Thymus (tissue), 11 donors: ENCODE data around the gene CRTC3. TPM values are rescaled to one million over a fixed set of nuclear protein-coding genes. Genes with fewer than 3 reads are reported as not detected.
"Not testable (repeated sequence)": the region's sequence is repeated elsewhere in the genome, so short reads cannot be mapped to it uniquely, and the experiment has no call there.

Source experiments
- DNase-seq, 9 donors: peaks; one replicate each; pipeline ENCODE4 v3.0.0-alpha.2; 2013; ENCODE audit warnings: low spot score in 9 of 9, low read depth in 6 of 9, missing footprints in 1 of 9
- H3K27ac ChIP-seq, 2 donors: one replicate each; pipeline ENCODE4 v1.5.1; 2013; ENCODE audit warnings: control low read depth in 1 of 2, low read depth in 1 of 2, low read length in 1 of 2, mild to moderate bottlenecking in 1 of 2, moderate library complexity in 1 of 2
- H3K27me3 ChIP-seq, 2 donors: one replicate each; pipeline ENCODE4 v1.5.1; 2013; ENCODE audit warnings: low read length in 1 of 2; ENCODE audit not compliant: control insufficient read depth in 2 of 2, insufficient read depth in 1 of 2
- H3K36me3 ChIP-seq, 2 donors: one replicate each; pipeline ENCODE4 v1.5.1; 2013; ENCODE audit warnings: low read length in 1 of 2, mild to moderate bottlenecking in 1 of 2, moderate library complexity in 1 of 2; ENCODE audit not compliant: control insufficient read depth in 2 of 2, insufficient read depth in 2 of 2
- H3K4me1 ChIP-seq, 2 donors: one replicate each; pipeline ENCODE4 v1.5.1; 2013; ENCODE audit warnings: low read length in 2 of 2; ENCODE audit not compliant: control insufficient read depth in 2 of 2, insufficient read depth in 2 of 2
- H3K4me3 ChIP-seq, 2 donors: one replicate each; pipeline ENCODE4 v1.5.1; 2013; ENCODE audit warnings: low read length in 2 of 2, control low read depth in 1 of 2, mild to moderate bottlenecking in 1 of 2
- H3K9me3 ChIP-seq, 2 donors: one replicate each; pipeline ENCODE4 v1.5.1; 2013; ENCODE audit warnings: low read length in 1 of 2, mild to moderate bottlenecking in 1 of 2; ENCODE audit not compliant: control insufficient read depth in 2 of 2, insufficient read depth in 1 of 2
- WGBS: extraction: QIAGEN DNeasy Blood & Tissue Kit; methylation state at CpG from one replicate; pipeline ENCODE4 v1.1.7; 2013; 5-methylcytosine and 5-hydroxymethylcytosine counted together
- polyA plus RNA-seq: library from polyadenylated mRNA; stranded (reverse); fragments of 200-250 nt; gene quantifications from one replicate; pipeline ENCODE4 v1.2.3, GENCODE V29; 2013
- total RNA-seq: library from RNA; stranded (reverse); fragments of 120-200 nt; gene quantifications from one replicate; pipeline ENCODE4 v1.2.4, GENCODE V29; 2013
- donor health status: healthy.

CRTC3 gene
- total and polyA plus RNA-seq, 2 donors = 5.8 to 17.9 TPM

DNA sequence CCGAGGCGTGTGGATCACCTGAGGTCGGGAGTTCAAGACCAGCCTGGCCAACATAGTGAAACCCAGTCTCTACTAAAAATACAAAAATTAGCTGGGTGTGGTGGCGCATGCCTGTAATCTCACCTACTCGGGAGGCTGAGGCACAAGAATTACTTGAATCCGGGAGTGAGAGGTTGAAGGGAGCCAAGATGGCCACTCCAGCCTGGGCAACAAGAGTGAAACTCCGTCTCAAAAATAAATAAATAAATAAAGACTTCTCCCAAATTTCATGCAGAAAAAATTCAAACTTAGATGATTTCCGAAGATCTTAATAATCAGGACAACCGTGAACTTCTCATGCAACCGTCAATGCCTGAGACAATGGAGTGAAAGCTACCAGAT lies 134.3 kb downstream of the CRTC3 start:
- Histone ChIP-seq H3K9me3 (peaks cover 0 to 14% of the 10 kb centered on the region in 2 donors), H3K4me1 (peaks cover 27 to 57% of the 10 kb centered on the region in 2 donors), H3K27me3 (peaks cover 0 to 11% of the 10 kb centered on the region in 2 donors)
- H3K27ac ChIP-seq, H3K36me3 ChIP-seq, DNase-seq, H3K4me3 ChIP-seq: not testable (repeated sequence)
- WGBS = 91% methylated on average over 10 of the region's 10 CpGs

DNA sequence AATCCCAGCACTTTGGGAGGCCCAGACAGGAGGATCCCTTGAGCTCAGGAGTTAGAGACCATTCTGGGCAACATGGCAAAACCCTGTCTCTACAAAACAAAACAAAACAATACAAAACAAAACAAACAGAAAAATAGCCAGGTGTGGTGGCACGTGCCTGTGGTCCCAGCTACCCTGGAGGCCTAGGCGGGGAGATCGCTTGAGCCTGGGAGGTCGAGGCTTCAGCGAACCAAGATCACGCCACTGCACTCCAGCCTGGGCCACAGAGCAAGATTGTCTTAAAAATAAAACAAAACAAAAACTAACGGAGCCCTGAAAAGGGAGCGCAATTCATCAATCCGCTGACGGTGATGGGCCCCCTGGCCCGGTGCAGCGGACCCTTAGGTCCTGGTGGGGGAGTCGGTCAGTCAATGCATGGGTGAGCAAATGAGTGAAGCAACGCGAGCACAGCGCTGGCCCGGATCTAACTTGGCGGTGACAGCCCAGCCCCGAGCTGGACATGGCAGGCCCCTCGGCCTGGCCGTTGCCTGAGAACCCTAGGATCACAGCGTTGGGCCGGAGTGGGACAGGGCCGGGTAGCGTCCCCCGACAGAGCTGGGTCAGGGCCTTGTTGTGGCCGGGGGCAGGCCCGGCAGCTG lies 135.0 kb downstream of the CRTC3 start:
- WGBS = 46% methylated on average over 28 of the region's 28 CpGs

DNA sequence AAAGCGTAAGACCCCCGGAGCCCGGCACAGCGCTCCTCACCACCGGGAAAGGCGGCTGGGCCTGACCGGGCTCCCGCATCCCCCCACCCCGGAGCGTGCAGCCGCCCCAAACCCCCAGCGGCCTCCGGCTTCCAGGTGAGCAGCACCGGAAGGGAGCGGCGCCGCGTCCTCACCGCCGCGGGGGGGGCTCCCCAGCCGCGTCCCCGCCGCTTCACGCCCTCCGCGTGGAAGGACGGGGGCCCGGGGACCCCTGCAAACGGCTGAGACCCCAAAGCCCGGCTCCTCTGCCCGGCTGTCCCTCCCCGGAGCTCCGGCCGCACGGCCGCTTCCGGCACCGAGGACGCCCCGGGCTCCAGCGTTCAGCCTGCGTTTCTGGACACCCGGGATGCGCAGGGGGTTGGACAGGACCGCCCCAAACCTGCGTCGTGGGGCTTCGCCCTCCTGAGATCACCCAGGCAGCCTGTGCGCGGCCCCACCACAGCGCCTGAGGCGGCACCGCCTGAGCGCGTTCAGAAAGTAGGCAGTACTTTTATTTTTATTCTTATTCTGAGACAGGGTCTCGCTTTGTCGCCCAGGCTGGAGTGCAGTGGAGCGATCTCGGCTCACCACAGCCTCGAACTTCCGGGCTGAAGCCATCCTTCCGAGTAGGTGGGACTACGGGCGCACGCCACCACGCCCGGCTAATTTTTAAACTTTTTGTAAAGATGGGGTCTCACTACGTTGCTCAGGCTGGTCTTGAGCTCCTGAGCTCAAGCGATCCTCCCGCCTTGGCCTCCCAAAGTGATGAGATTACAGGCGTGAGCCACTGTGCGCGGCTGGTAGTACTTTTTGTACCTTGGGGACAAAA lies 135.8 kb downstream of the CRTC3 start:
- Histone ChIP-seq H3K27ac (peak overlapping the region; percentile 62 to 89), H3K9me3 (peaks cover 0 to 14% of the 10 kb centered on the region in 2 donors), H3K36me3 (no peaks in the 10 kb centered on the region), H3K4me3 (peak overlapping the region; percentile 59 to 73), H3K4me1 (peaks cover 13 to 43% of the 10 kb centered on the region in 2 donors), H3K27me3 (peaks cover 0 to 8% of the 10 kb centered on the region in 2 donors)
- peak in 2 of 9 donors; percentile 48 to 72 for DNase-seq
- 6% methylated on average over 75 of the region's 75 CpGs for WGBS

More for the DNA sequence above, 135.0 kb downstream of the CRTC3 start:
- Histone ChIP-seq H3K27ac (peak overlapping the region; percentile 62 to 89), H3K4me1 (peaks cover 20 to 50% of the 10 kb centered on the region in 2 donors), H3K36me3 (no peaks in the 10 kb centered on the region), H3K9me3 (peaks cover 0 to 14% of the 10 kb centered on the region in 2 donors), H3K27me3 (peaks cover 0 to 8% of the 10 kb centered on the region in 2 donors), H3K4me3 (peak overlapping the region; percentile 59 to 73)
- DNase-seq = peak in 1 of 9 donors; percentile 31

DNA sequence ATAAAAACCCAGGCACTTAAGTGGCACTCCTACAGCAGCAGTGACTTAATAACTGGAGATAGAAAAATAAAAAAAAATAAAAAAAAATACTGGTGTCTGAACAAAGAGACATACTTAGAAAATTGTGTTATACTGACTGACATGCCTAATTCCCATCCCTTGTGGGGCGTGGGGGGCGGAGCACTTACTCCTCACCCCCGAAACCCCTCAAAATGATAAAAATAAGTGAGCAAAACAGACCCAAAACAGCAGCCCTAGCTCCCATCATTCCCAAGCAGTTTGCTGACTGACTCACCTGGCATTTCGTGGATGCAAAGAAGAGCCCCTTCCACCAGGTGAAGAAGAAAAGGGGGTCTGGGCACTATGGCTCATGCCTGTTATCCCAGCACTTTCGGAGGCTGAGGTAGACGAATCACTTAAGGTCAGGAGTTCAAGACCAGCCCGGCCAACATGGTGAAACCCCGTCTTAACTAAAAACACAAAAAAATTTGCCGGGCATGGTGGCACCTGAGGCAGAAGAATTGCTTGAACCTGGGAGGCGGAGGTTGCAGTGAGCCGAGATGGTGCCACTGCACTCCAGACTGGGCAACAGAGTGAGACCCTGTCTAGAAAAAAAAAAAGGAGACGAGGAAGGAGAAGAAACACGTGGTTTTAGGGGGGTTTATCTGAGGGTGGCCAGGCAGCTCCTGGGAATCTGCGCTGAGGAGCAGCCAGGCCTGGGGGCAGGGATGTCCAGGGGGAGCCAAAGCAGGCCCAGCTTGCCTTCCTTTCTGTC lies 136.6 kb downstream of the CRTC3 start:
- 93% methylated on average over 14 of the region's 14 CpGs for WGBS
- H3K9me3 ChIP-seq = peaks cover 0 to 14% of the 10 kb centered on the region in 2 donors
- peaks cover 0 to 8% of the 10 kb centered on the region in 2 donors for H3K27me3 ChIP-seq
- H3K4me1 ChIP-seq = peaks cover 8 to 38% of the 10 kb centered on the region in 2 donors
- H3K36me3 ChIP-seq = no peaks in the 10 kb centered on the region
- H3K4me3 ChIP-seq = peak overlapping the region in 1 of 2 donors; percentile 73
- peak overlapping the region; percentile 62 to 89 for H3K27ac ChIP-seq
- no peak for DNase-seq

DNA sequence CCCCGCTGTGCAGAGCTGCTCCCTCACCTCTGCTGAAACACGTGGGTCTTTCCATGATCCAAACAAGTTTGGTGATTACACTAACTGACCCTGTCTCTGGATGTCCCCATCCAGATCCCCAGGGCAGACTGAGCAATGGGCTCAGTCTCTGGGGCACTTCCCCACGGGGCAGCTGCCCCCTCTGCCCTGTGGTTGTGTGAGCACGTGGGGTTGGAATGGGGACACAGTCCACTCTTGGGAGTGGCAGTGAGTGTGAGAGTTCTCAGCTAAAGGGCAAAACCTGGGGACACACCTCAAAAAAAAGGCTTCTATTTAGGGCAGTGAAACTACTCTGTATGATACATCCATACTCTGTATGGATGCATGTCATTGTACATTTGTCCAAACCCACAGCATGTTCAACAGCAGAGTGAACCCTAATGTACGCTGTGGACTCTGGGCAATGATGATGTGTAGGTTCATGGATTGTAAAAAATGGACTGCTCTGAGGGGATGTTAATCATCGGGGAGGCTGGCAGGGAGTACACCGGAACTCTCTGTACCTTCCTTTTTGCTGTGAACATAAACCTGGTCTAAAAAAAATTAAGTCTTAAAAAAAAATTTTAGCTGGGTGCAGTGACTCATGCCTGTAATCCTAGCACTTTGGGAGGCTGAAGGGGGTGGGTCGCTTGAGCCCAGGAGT lies 137.5 kb downstream of the CRTC3 start:
- WGBS = 79% methylated on average over 8 of the region's 8 CpGs
- peaks cover under 1 to 29% of the 10 kb centered on the region in 2 donors for H3K4me1 ChIP-seq
- peaks cover 0 to 8% of the 10 kb centered on the region in 2 donors for H3K27me3 ChIP-seq
- H3K27ac ChIP-seq = no peak overlapping the region
- peaks cover 0 to 8% of the 10 kb centered on the region in 2 donors for H3K9me3 ChIP-seq
- DNase-seq = no peak
- no peak overlapping the region for H3K4me3 ChIP-seq
- H3K36me3 ChIP-seq = no peaks in the 10 kb centered on the region

DNA sequence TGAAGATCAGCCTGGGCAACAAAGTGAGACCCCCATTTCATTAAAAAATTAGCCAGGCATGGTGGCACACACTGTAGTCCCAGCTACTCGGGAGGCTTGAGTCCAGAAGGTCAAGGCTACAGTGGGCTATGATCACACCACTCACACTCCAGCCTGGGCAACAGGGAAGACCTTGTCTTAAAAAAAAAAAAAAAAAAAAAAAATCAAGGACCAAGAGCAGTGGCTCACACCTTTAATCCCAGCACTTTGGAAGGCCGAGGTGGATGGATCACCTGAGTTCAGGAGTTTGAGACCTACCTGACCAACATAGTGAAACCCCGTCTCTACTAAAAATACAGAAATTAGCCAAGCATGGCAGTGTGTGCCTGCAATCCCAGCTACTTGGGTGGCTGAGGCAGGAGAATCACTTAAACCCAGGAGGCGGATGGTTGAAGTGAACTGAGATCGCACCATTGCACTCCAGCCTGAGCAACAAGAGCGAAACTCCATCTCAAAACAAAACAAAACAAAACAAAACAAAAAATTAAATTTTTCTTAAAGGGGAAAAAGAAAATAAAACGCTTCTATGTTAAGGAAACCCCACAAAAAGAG lies 138.1 kb downstream of the CRTC3 start:
- not testable (repeated sequence) for H3K27me3 ChIP-seq, H3K36me3 ChIP-seq, DNase-seq, H3K27ac ChIP-seq, H3K4me3 ChIP-seq, H3K9me3 ChIP-seq
- 92% methylated on average over 7 of the region's 7 CpGs for WGBS
- H3K4me1 ChIP-seq = peaks cover 0 to 22% of the 10 kb centered on the region in 2 donors

DNA sequence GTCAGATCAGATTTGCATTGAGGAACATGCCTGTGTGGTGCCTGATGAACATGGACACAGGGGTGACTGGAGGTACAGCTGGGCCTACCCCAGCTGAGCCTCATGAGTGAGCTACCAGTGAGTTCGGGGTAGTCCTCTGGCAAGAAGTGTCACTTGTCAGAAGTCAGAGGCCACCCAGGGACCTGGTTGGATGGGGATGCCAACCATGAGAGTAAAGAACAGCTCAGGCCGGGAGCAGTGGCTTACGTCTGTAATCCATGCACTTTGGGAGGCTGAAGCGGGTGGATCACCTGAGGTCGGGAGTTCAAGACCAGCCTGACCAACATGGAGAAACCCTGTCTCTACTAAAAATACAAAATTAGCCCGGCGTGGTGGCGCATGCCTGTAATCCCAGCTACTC lies 140.9 kb downstream of the CRTC3 start:
- not testable (repeated sequence) for H3K4me3 ChIP-seq, H3K36me3 ChIP-seq, H3K27ac ChIP-seq, H3K9me3 ChIP-seq, H3K27me3 ChIP-seq, DNase-seq
- peaks cover 0 to 17% of the 10 kb centered on the region in 2 donors for H3K4me1 ChIP-seq
- 97% methylated on average over 8 of the region's 8 CpGs for WGBS

DNA sequence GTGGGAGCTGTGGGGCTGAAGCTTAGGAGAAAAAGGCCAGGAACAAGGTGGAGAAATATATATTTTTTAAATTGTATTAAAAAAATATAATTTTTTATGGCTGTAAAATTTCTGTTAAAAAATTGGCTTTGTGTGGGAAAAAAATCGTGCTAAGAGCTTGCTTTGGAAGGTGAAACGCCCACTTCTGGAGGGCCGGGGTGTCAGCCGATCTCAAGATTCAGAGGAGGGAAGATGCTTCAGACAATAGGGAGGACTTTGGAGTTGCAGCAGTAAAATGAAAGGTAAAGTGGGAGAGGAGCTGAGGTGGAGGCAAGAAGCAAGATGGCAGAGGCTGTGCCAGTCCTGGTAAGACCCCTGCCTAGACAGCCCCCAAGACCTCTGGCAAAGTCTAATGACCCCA lies 141.5 kb downstream of the CRTC3 start:
- no peak for DNase-seq
- Histone ChIP-seq H3K4me1 (peaks cover 0 to 11% of the 10 kb centered on the region in 2 donors), H3K4me3 (no peak overlapping the region), H3K27ac (no peak overlapping the region), H3K9me3 (no peaks in the 10 kb centered on the region), H3K36me3 (no peaks in the 10 kb centered on the region), H3K27me3 (peaks cover 0 to 3% of the 10 kb centered on the region in 2 donors)
- 97% methylated on average over 4 of the region's 4 CpGs for WGBS
